Brain microvascular endothelial cell (primary cell): ENCODE measurements around the gene HSPB7.

Source experiments
- DNase-seq: peaks from one replicate; pipeline ENCODE4 v3.0.0-alpha.2; 2020
- H3K27ac ChIP-seq: fragments of 250-450 bp; sonication (Bioruptor Pico); 2 replicates; pipeline ENCODE4 v1.5.1; 2020; ENCODE audit warnings: mild to moderate bottlenecking, moderate library complexity
- H3K27me3 ChIP-seq: fragments of 250-450 bp; sonication (Bioruptor Pico); replicated peaks from 2 replicates; pipeline ENCODE4 v1.5.1; 2020; ENCODE audit warnings: mild to moderate bottlenecking
- H3K36me3 ChIP-seq: fragments of 250-450 bp; sonication (Bioruptor Pico); replicated peaks from 2 replicates; pipeline ENCODE4 v1.5.1; 2020; ENCODE audit warnings: mild to moderate bottlenecking
- H3K4me3 ChIP-seq: 2 replicates; pipeline ENCODE4 v1.5.1; 2011; ENCODE audit warnings: low read depth, mild to moderate bottlenecking, control low read depth, low read length, moderate library complexity
- CTCF ChIP-seq: IDR thresholded peaks from 2 replicates; pipeline ENCODE4 v1.5.1; 2011; ENCODE audit warnings: low read depth, mild to moderate bottlenecking, moderate library complexity, low read length, control low read depth, inconsistent platforms; ENCODE audit errors: missing control alignments
- in situ Hi-C: cut with HindIII; loops from 2 replicates; pipeline ENCODE4 v1.10.0; 2017; ENCODE audit warnings: low sequenced_read_pairs, low pct_ligation_motif_present

Gene HSPB7

GRCh38 chr1:15966081-15966955 is 51.5 kb downstream of the HSPB7 start:
- no peak for DNase-seq
- Histone ChIP-seq H3K27ac (peak overlapping the region; percentile 61), H3K36me3 (peaks cover 15% of the 10 kb centered on the region), H3K27me3 (no peaks in the 10 kb centered on the region), H3K4me3 (no peak overlapping the region)
- in situ Hi-C loops: no loop called here
- TF ChIP-seq CTCF: no peak

GRCh38 chr1:15965228-15965767 is 52.5 kb downstream of the HSPB7 start:
- Histone ChIP-seq H3K36me3 (peaks cover 15% of the 10 kb centered on the region), H3K4me3 (no peak overlapping the region), H3K27me3 (no peaks in the 10 kb centered on the region), H3K27ac (peak overlapping the region; percentile 61)
- TF ChIP-seq CTCF: no peak
- peak; percentile 56 for DNase-seq
- in situ Hi-C loops: no loop called here
